Measurements from ENCODE around the gene CEP68. TPM values are rescaled to one million over a fixed set of nuclear protein-coding genes. Genes with fewer than 3 reads are reported as not detected.
A peak's percentile ranks its signal among the peaks of the same experiment; 100 is the strongest.

Gene CEP68
- total and polyA plus RNA-seq, 2 experiments from 2014 or later, result 7.3 to 7.9 TPM

GRCh38 chr2:65020943-65021528, 35.2 kb upstream of the CEP68 start:
- peaks cover 22% of the 10 kb centered on the region for H3F3A ChIP-seq (ENCODE audit: insufficient read depth)

DNA sequence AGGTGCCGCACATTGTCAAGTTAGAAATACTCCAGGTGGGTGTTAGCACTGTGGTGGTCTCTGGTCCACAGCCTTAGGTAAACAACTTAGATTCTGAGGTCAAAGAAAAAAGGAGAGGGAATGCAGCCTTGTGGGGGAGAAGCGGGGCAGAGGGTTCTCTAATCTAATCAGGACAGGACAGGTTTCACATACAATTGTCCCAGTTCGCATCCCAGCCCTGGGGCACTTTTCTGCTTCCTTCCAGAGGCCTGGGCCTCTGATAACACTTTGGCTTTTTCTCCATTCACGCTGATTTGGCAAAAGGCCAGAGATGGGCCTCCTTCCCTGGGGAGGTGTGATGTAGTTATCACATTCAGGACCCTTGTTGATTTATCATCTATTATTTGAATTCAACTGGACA, 34.5 kb upstream of the CEP68 start:
- no peaks in the 10 kb centered on the region for H3K9me2 ChIP-seq (ENCODE audit: insufficient read depth)
- peaks cover 22% of the 10 kb centered on the region for H3F3A ChIP-seq (ENCODE audit: insufficient read depth)
- H3K9ac ChIP-seq, result no peak overlapping the region
- TF ChIP-seq EZH2phosphoT487 (IDR thresholded peaks at IDR 0.05; ENCODE audit: insufficient read depth, low read depth) (no peak), EZH2 (IDR thresholded peaks at IDR 0.05; ENCODE audit: insufficient read depth, poor library complexity, severe bottlenecking) (no peak)
- no peaks in the 10 kb centered on the region for H3K79me2 ChIP-seq (ENCODE audit: insufficient read depth)
- H3K4me1 ChIP-seq (ENCODE audit: insufficient read depth), result peaks cover 14% of the 10 kb centered on the region
- H3K27ac ChIP-seq, result no peak overlapping the region
- no peak for DNase-seq
- in situ Hi-C loops (cut with MboI), result no loop called here
- H4K20me1 ChIP-seq (ENCODE audit: insufficient read depth), result no peaks in the 10 kb centered on the region
- no peak overlapping the region for H2AFZ ChIP-seq
- H3K4me2 ChIP-seq (ENCODE audit: unreplicated experiment), result no peak overlapping the region
- H3K9me3 ChIP-seq (ENCODE audit: low read depth), result no peaks in the 10 kb centered on the region
- H3K36me3 ChIP-seq (ENCODE audit: low read depth), result peaks cover 25% of the 10 kb centered on the region
- no peak overlapping the region for H3K4me3 ChIP-seq
- H3K27me3 ChIP-seq (replicated peaks; ENCODE audit: insufficient read depth), result no peaks in the 10 kb centered on the region
- WGBS, 2 experiments (ENCODE audit: low coverage in 1 of 2, low lambda C conversion rate in 2 of 2, missing lambda C conversion rate in 2 of 2), result 66 to 72% methylated on average over 4 of the region's 4 CpGs

More at GRCh38 chr2:65020943-65021528, 35.2 kb upstream of the CEP68 start:
- H3K4me1 ChIP-seq (ENCODE audit: insufficient read depth), result peaks cover 14% of the 10 kb centered on the region
- no peaks in the 10 kb centered on the region for H3K27me3 ChIP-seq (replicated peaks; ENCODE audit: insufficient read depth)
- no peak overlapping the region for H3K4me3 ChIP-seq
- no peak for TF ChIP-seq EZH2phosphoT487 (IDR thresholded peaks at IDR 0.05; ENCODE audit: insufficient read depth, low read depth)
- no peak for TF ChIP-seq EZH2 (IDR thresholded peaks at IDR 0.05; ENCODE audit: insufficient read depth, poor library complexity, severe bottlenecking)
- H3K9me2 ChIP-seq (ENCODE audit: insufficient read depth), result no peaks in the 10 kb centered on the region
- H3K9me3 ChIP-seq (ENCODE audit: low read depth), result no peaks in the 10 kb centered on the region
- WGBS, 2 experiments (ENCODE audit: low coverage in 1 of 2, low lambda C conversion rate in 2 of 2, missing lambda C conversion rate in 2 of 2), result 88 to 90% methylated on average over 11 of the region's 11 CpGs
- no peaks in the 10 kb centered on the region for H4K20me1 ChIP-seq (ENCODE audit: insufficient read depth)
- DNase-seq, result no peak
- peaks cover 27% of the 10 kb centered on the region for H3K36me3 ChIP-seq (ENCODE audit: low read depth)
- no peak overlapping the region for H3K4me2 ChIP-seq (ENCODE audit: unreplicated experiment)
- in situ Hi-C loops (cut with MboI), result no loop called here
- no peak overlapping the region for H3K9ac ChIP-seq
- H3K27ac ChIP-seq, result no peak overlapping the region
- H2AFZ ChIP-seq, result no peak overlapping the region
- no peaks in the 10 kb centered on the region for H3K79me2 ChIP-seq (ENCODE audit: insufficient read depth)

DNA sequence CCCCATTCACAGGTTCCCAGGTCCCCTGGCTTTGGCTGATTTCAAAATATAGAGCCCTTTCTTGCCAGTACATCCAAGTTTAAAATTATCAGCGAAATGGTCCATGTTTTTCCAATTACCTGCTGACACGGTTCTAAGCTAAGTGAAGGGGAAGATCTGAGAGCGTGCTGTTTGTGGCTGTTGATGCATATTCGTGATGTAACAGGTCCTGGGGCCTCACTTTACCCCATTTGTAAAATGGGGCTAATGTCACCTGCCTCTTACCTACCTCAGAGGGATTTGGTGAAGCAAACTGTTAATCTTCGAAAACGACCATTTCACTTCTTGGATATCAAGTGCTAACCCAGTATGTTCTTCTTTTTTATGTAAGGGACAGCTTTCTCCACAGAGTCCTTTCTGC, 34.0 kb upstream of the CEP68 start:
- Histone ChIP-seq H3K9me2 (ENCODE audit: insufficient read depth) (no peaks in the 10 kb centered on the region), H3K4me2 (ENCODE audit: unreplicated experiment) (no peak overlapping the region), H3K36me3 (ENCODE audit: low read depth) (peaks cover 20% of the 10 kb centered on the region), H3K9ac (no peak overlapping the region), H3K4me1 (ENCODE audit: insufficient read depth) (peaks cover 14% of the 10 kb centered on the region), H2AFZ (no peak overlapping the region), H3K27me3 (replicated peaks; ENCODE audit: insufficient read depth) (no peaks in the 10 kb centered on the region), H3K79me2 (ENCODE audit: insufficient read depth) (no peaks in the 10 kb centered on the region), H3K9me3 (ENCODE audit: low read depth) (no peaks in the 10 kb centered on the region), H4K20me1 (ENCODE audit: insufficient read depth) (no peaks in the 10 kb centered on the region), H3F3A (ENCODE audit: insufficient read depth) (peaks cover 22% of the 10 kb centered on the region), H3K27ac (no peak overlapping the region), H3K4me3 (no peak overlapping the region)
- TF ChIP-seq EZH2phosphoT487 (IDR thresholded peaks at IDR 0.05; ENCODE audit: insufficient read depth, low read depth) (no peak), EZH2 (IDR thresholded peaks at IDR 0.05; ENCODE audit: insufficient read depth, poor library complexity, severe bottlenecking) (no peak)
- DNase-seq, result no peak
- in situ Hi-C loops (cut with MboI), result no loop called here
- 88 to 89% methylated on average over 6 of the region's 6 CpGs for WGBS, 2 experiments (ENCODE audit: low coverage in 1 of 2, low lambda C conversion rate in 2 of 2, missing lambda C conversion rate in 2 of 2)

DNA sequence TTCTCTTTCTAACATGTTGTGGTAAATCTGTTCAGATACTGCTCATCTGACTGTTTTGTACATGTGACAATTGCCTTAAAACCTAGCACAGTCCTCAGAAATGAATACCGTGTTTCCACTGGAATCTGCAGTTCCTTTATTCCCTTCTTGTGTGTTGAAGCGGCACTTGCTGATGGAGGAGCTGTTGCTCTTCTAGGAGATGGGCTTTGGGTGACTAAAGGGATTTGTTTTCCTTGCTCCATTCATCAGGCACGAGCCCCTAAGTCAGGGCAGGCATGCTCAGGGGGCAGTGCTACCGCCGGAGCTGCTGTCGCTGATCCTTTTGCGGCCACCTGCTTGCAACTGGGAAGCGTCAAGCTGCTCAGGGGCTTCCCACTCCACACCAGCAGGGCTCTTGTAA, 32.5 kb upstream of the CEP68 start:
- no peaks in the 10 kb centered on the region for H3K79me2 ChIP-seq (ENCODE audit: insufficient read depth)
- peak overlapping the region; percentile 72 for H2AFZ ChIP-seq
- peaks cover 22% of the 10 kb centered on the region for H3F3A ChIP-seq (ENCODE audit: insufficient read depth)
- peaks cover 12% of the 10 kb centered on the region; the same call in 1 of the 2 replicates for H3K36me3 ChIP-seq (ENCODE audit: low read depth)
- H3K27me3 ChIP-seq (replicated peaks; ENCODE audit: insufficient read depth), result no peaks in the 10 kb centered on the region
- no peaks in the 10 kb centered on the region for H3K9me2 ChIP-seq (ENCODE audit: insufficient read depth)
- no peaks in the 10 kb centered on the region for H3K9me3 ChIP-seq (ENCODE audit: low read depth)
- H3K27ac ChIP-seq, result peak overlapping the region; percentile 90
- WGBS, 2 experiments (ENCODE audit: low coverage in 1 of 2, low lambda C conversion rate in 2 of 2, missing lambda C conversion rate in 2 of 2), result 78 to 84% methylated on average over 8 of the region's 8 CpGs
- no peak overlapping the region for H3K4me3 ChIP-seq
- H3K9ac ChIP-seq, result peak overlapping the region; percentile 53
- peaks cover 14% of the 10 kb centered on the region for H3K4me1 ChIP-seq (ENCODE audit: insufficient read depth)
- no peaks in the 10 kb centered on the region for H4K20me1 ChIP-seq (ENCODE audit: insufficient read depth)
- in situ Hi-C loops (cut with MboI), result no loop called here
- TF ChIP-seq EZH2 (IDR thresholded peaks at IDR 0.05; ENCODE audit: insufficient read depth, poor library complexity, severe bottlenecking) (no peak), EZH2phosphoT487 (IDR thresholded peaks at IDR 0.05; ENCODE audit: insufficient read depth, low read depth) (no peak)
- no peak overlapping the region for H3K4me2 ChIP-seq (ENCODE audit: unreplicated experiment)
- no peak for DNase-seq
